ENCODE measurements around the gene GATA6. TPM values are rescaled to one million over a fixed set of nuclear protein-coding genes. Genes with fewer than 3 reads are reported as not detected.

Gene GATA6
- polyA plus RNA-seq, 3 donors = 0.04 TPM; not detected in 2

- intact Hi-C loops (cut with micrococcal nuclease) = no loop called here
- H3K4me3 Mint-ChIP-seq = peak overlapping the region in 1 of 2 donors; percentile 40
- H3K27me3 ChIP-seq (ENCODE audit: control insufficient read depth in 2 of 2, insufficient read depth in 2 of 2, low read length in 2 of 2) = peaks cover 70 to 82% of the 10 kb centered on the region in 2 donors
- H3K9me3 Mint-ChIP-seq = peaks cover 2 to 30% (median 9%) of the 10 kb centered on the region in 7 donors
- H3K4me1 Mint-ChIP-seq = peaks cover 10% of the 10 kb centered on the region
- H3K27me3 Mint-ChIP-seq (ENCODE audit: low read depth in 3 of 3) = peaks cover 72 to 80% (median 72%) of the 10 kb centered on the region in 3 donors
- no peaks in the 10 kb centered on the region for H3K79me2 ChIP-seq (ENCODE audit: insufficient read depth, low read length)
- no peak for TF ChIP-seq CTCF (IDR thresholded peaks at IDR 0.05)
- H3K36me3 Mint-ChIP-seq = peaks cover 0 to 2% of the 10 kb centered on the region in 2 donors
- H2AFZ ChIP-seq (ENCODE audit: insufficient read depth, low read depth, low read length, poor library complexity, severe bottlenecking) = no peak overlapping the region
- no peak overlapping the region for H3K27ac ChIP-seq (ENCODE audit: low read depth in 1 of 2, low read length in 2 of 2)
- peaks cover 0 to 3% of the 10 kb centered on the region in 2 donors for H3K4me1 ChIP-seq (ENCODE audit: control insufficient read depth in 1 of 2, insufficient read depth in 2 of 2, low read length in 2 of 2)
- no peak overlapping the region for H3K4me2 ChIP-seq (replicated peaks; ENCODE audit: extremely low read depth, low read length, poor library complexity, severe bottlenecking)
- no peak for DNase-seq
- H3K4me3 ChIP-seq (replicated peaks in 1 of 3; ENCODE audit: low read depth in 2 of 3, low read length in 3 of 3) = no peak overlapping the region
- H3K27ac Mint-ChIP-seq = no peak overlapping the region
- no peak overlapping the region for H3K9ac ChIP-seq (ENCODE audit: insufficient read depth, low read length, poor library complexity, severe bottlenecking)
- H3K36me3 ChIP-seq (replicated peaks in 1 of 2; ENCODE audit: control insufficient read depth in 1 of 2, insufficient read depth in 2 of 2, low read length in 2 of 2) = no peaks in the 10 kb centered on the region
- 75% methylated on average over 3 of the region's 8 CpGs for WGBS (ENCODE audit: insufficient coverage)
- no peaks in the 10 kb centered on the region for H4K20me1 ChIP-seq (ENCODE audit: insufficient read depth, low read length)
- peaks cover 3 to 21% of the 10 kb centered on the region in 2 donors for H3K9me3 ChIP-seq (replicated peaks in 1 of 2; ENCODE audit: control insufficient read depth in 1 of 2, insufficient read depth in 1 of 2, low read length in 2 of 2)
Measured at GRCh38 chr18:22163416-22164161, 5.8 kb upstream of the GATA6 start.

- Histone ChIP-seq H3K9ac (ENCODE audit: insufficient read depth, low read length, poor library complexity, severe bottlenecking) (no peak overlapping the region), H2AFZ (ENCODE audit: insufficient read depth, low read depth, low read length, poor library complexity, severe bottlenecking) (no peak overlapping the region), H3K79me2 (ENCODE audit: insufficient read depth, low read length) (no peaks in the 10 kb centered on the region), H3K4me2 (replicated peaks; ENCODE audit: extremely low read depth, low read length, poor library complexity, severe bottlenecking) (no peak overlapping the region), H3K27me3 (ENCODE audit: control insufficient read depth in 2 of 2, insufficient read depth in 2 of 2, low read length in 2 of 2) (peaks cover 73 to 88% of the 10 kb centered on the region in 2 donors), H4K20me1 (ENCODE audit: insufficient read depth, low read length) (no peaks in the 10 kb centered on the region), H3K4me1 (ENCODE audit: control insufficient read depth in 1 of 2, insufficient read depth in 2 of 2, low read length in 2 of 2) (peaks cover 3 to 8% of the 10 kb centered on the region in 2 donors), H3K27ac (ENCODE audit: low read depth in 1 of 2, low read length in 2 of 2) (no peak overlapping the region), H3K36me3 (replicated peaks in 1 of 2; ENCODE audit: control insufficient read depth in 1 of 2, insufficient read depth in 2 of 2, low read length in 2 of 2) (no peaks in the 10 kb centered on the region), H3K9me3 (replicated peaks in 1 of 2; ENCODE audit: control insufficient read depth in 1 of 2, insufficient read depth in 1 of 2, low read length in 2 of 2) (peaks cover 3 to 22% of the 10 kb centered on the region in 2 donors), H3K4me3 (replicated peaks in 1 of 3; ENCODE audit: low read depth in 2 of 3, low read length in 3 of 3) (no peak overlapping the region)
- WGBS (ENCODE audit: insufficient coverage) = 36% methylated on average over 10 of the region's 16 CpGs
- Mint-ChIP-seq H3K27me3 (ENCODE audit: low read depth in 3 of 3) (peaks cover 76 to 86% (median 77%) of the 10 kb centered on the region in 3 donors), H3K27ac (no peak overlapping the region), H3K36me3 (peaks cover 0 to 2% of the 10 kb centered on the region in 2 donors), H3K4me1 (peaks cover 13% of the 10 kb centered on the region), H3K9me3 (peaks cover 2 to 35% (median 10%) of the 10 kb centered on the region in 7 donors), H3K4me3 (peak overlapping the region in 1 of 2 donors; percentile 40)
- no peak for TF ChIP-seq CTCF (IDR thresholded peaks at IDR 0.05)
- intact Hi-C loops (cut with micrococcal nuclease) = no loop called here
- DNase-seq = no peak
Measured at GRCh38 chr18:22164337-22165048, 4.9 kb upstream of the GATA6 start.

Data from CD14-positive monocyte (primary cell).